Measurements from ENCODE around the gene SH3RF3. TPM values are rescaled to one million over a fixed set of nuclear protein-coding genes. Genes with fewer than 3 reads are reported as not detected.

SH3RF3 gene
- total RNA-seq, 4 donors from 2014 or later = 5.3 to 10.0 (median 8.0) TPM

GRCh38 chr2:109376115-109376514, 247.1 kb downstream of the SH3RF3 start:
- no peak for TF ChIP-seq CTCF (IDR thresholded peaks at IDR 0.05; ENCODE audit: low read depth)

GRCh38 chr2:109376796-109377495, 247.9 kb downstream of the SH3RF3 start:
- no peak for TF ChIP-seq CTCF (IDR thresholded peaks at IDR 0.05; ENCODE audit: low read depth)

- TF ChIP-seq CTCF (IDR thresholded peaks at IDR 0.05; ENCODE audit: low read depth) = no peak
Observed at GRCh38 chr2:109377976-109378375, 249.0 kb downstream of the SH3RF3 start.

GRCh38 chr2:109378682-109379081, 249.7 kb downstream of the SH3RF3 start:
- TF ChIP-seq CTCF (IDR thresholded peaks at IDR 0.05; ENCODE audit: low read depth) = no peak

- TF ChIP-seq CTCF (IDR thresholded peaks at IDR 0.05; ENCODE audit: low read depth) = no peak
Observed at GRCh38 chr2:109379507-109379906, 250.5 kb downstream of the SH3RF3 start.

GRCh38 chr2:109380502-109381326, 251.7 kb downstream of the SH3RF3 start:
- TF ChIP-seq CTCF (IDR thresholded peaks at IDR 0.05; ENCODE audit: low read depth) = no peak

GRCh38 chr2:109381327-109381820, 252.4 kb downstream of the SH3RF3 start:
- TF ChIP-seq CTCF (IDR thresholded peaks at IDR 0.05; ENCODE audit: low read depth) = no peak
